Choroid plexus epithelial cell (primary cell): Measurements from ENCODE around the gene CERK.
"Not testable (repeated sequence)": the region's sequence is repeated elsewhere in the genome, so short reads cannot be mapped to it uniquely, and the experiment has no call there.

Source experiments
- DNase-seq: peaks from one replicate; pipeline ENCODE4 v3.0.0-alpha.2; 2010; ENCODE audit warnings: low read depth
- H3K4me3 ChIP-seq: 2 replicates; pipeline ENCODE4 v1.5.1; 2011; ENCODE audit warnings: low read depth, mild to moderate bottlenecking, control low read depth, low read length, moderate library complexity
- CTCF ChIP-seq: conservative IDR thresholded peaks from 2 replicates; pipeline ENCODE4 v1.5.1; 2011; ENCODE audit warnings: low read depth, mild to moderate bottlenecking, control low read depth, inconsistent platforms, low read length, moderate library complexity

Gene CERK

GRCh38 chr22:46737105-46737975 is 712 bp downstream of the CERK start:
- H3K4me3 ChIP-seq = peak overlapping the region; percentile 70
- no peak for TF ChIP-seq CTCF
- peak; percentile 47 for DNase-seq

- no peak for TF ChIP-seq CTCF
- H3K4me3 ChIP-seq = peak overlapping the region; percentile 70
- DNase-seq = no peak
Observed at GRCh38 chr22:46736705-46737104, 1.3 kb downstream of the CERK start.

- H3K4me3 ChIP-seq = peak overlapping the region; percentile 24
- DNase-seq = no peak
- TF ChIP-seq CTCF = no peak
Observed at GRCh38 chr22:46735747-46736608, 2.1 kb downstream of the CERK start.

- TF ChIP-seq CTCF = no peak
- peak; percentile 29 for DNase-seq
- H3K4me3 ChIP-seq = no peak overlapping the region
Observed at GRCh38 chr22:46734830-46735453, 3.1 kb downstream of the CERK start.

- not testable (repeated sequence) for H3K4me3 ChIP-seq
Observed at GRCh38 chr22:46734213-46734722, 3.8 kb downstream of the CERK start.

GRCh38 chr22:46732513-46732912 is 5.5 kb downstream of the CERK start:
- TF ChIP-seq CTCF = no peak
- no peak for DNase-seq
- no peak overlapping the region for H3K4me3 ChIP-seq

More at GRCh38 chr22:46734213-46734722, 3.8 kb downstream of the CERK start:
- not testable (repeated sequence) for DNase-seq

- TF ChIP-seq CTCF = no peak
- DNase-seq = no peak
- no peak overlapping the region for H3K4me3 ChIP-seq
Observed at GRCh38 chr22:46732041-46732379, 6.0 kb downstream of the CERK start.
